Measurements from ENCODE around the gene TOGARAM1.

DNA sequence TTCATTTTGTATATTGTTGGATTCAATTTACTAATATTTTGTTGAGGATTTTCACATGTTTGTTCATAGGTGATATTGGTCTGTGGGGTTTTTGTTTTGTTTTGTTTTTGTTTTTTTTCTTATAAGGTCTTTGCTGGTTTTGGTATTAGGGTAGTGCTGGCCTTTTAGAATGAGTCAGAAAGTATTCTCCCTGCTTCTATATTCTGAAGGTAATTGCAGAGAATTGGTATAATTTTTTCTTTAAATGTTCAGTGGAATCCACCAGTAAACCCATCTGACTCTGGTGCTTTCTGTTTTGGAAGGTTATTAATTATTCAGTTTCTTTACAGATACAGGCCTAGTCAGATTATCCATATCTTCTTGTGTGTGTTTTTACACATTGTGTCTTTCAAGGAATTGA lies 8.9 kb downstream of the TOGARAM1 start:
- no peak for TF ChIP-seq CTCF (IDR thresholded peaks at IDR 0.05; ENCODE audit: low read depth, low read length)
- TF ChIP-seq POLR2A (IDR thresholded peaks at IDR 0.05; ENCODE audit: extremely low read depth, insufficient read length): no peak
- no peak for TF ChIP-seq MAX (IDR thresholded peaks at IDR 0.05; ENCODE audit: low read depth, low read length)

Data from NB4 (cell line).